ENCODE data around the gene NOS3.
"Not testable (repeated sequence)": the region's sequence is repeated elsewhere in the genome, so short reads cannot be mapped to it uniquely, and the experiment has no call there.

Gene NOS3

DNA sequence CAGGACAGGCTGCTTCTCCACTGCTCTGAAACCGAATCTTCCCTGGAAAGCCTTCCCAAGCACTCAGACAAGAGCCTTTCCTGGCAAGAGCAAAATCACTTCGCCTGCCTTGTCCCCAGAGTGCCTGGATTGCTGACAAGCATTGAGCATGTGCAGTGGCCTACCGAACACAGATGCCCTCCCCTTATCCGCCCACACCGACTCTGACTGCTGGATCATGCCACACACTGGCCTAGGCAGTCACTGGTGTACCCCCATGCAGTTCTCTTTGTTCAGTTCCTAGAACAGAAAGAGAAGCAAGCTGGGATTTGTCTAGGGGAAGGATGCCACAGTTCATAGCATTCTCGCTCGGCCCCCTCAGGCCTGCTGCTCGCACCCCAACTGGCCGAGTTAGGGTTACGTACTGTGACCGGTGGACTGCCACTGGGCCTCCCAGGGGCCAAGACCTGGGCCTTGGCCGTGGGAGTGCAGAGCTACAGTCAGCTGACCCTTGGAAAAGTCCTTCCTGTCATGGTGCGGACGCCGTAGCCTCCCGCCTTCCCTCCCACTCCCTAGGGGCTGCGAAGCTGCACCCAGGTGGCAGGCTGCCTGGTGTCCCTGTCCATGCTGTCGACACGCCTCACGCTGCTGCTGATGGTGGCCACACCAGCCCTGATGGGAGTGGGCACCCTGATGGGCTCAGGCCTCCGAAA, 44.4 kb downstream of the NOS3 start:
- TF ChIP-seq, protein P1, sequence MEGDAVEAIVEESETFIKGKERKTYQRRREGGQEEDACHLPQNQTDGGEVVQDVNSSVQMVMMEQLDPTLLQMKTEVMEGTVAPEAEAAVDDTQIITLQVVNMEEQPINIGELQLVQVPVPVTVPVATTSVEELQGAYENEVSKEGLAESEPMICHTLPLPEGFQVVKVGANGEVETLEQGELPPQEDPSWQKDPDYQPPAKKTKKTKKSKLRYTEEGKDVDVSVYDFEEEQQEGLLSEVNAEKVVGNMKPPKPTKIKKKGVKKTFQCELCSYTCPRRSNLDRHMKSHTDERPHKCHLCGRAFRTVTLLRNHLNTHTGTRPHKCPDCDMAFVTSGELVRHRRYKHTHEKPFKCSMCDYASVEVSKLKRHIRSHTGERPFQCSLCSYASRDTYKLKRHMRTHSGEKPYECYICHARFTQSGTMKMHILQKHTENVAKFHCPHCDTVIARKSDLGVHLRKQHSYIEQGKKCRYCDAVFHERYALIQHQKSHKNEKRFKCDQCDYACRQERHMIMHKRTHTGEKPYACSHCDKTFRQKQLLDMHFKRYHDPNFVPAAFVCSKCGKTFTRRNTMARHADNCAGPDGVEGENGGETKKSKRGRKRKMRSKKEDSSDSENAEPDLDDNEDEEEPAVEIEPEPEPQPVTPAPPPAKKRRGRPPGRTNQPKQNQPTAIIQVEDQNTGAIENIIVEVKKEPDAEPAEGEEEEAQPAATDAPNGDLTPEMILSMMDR (IDR thresholded peaks at IDR 0.05; ENCODE audit: insufficient read depth, low read length, poor library complexity, severe bottlenecking), result no peak
- Histone ChIP-seq H3K36me3 (ENCODE audit: control insufficient read depth, insufficient read depth, low read length) (peaks cover 18% of the 10 kb centered on the region), H3K27me3 (replicated peaks; ENCODE audit: control insufficient read depth, insufficient read depth, low read length) (no peaks in the 10 kb centered on the region), H3K4me3 (replicated peaks; ENCODE audit: low read depth, low read length) (no peak overlapping the region)
- DNase-seq (ENCODE audit: extremely low read depth, insufficient read length), result no peak

- H3K36me3 ChIP-seq (ENCODE audit: control insufficient read depth, insufficient read depth, low read length), result peaks cover 18% of the 10 kb centered on the region
- DNase-seq (ENCODE audit: extremely low read depth, insufficient read length), result no peak
Measured at GRCh38 chr7:151035902-151036301, 45.1 kb downstream of the NOS3 start.

GRCh38 chr7:151038951-151039849, 48.4 kb downstream of the NOS3 start:
- Histone ChIP-seq H3K27me3 (replicated peaks; ENCODE audit: control insufficient read depth, insufficient read depth, low read length) (no peaks in the 10 kb centered on the region), H3K4me3 (replicated peaks; ENCODE audit: low read depth, low read length) (no peak overlapping the region), H3K36me3 (ENCODE audit: control insufficient read depth, insufficient read depth, low read length) (peaks cover 17% of the 10 kb centered on the region)
- DNase-seq (ENCODE audit: extremely low read depth, insufficient read length), result no peak
- TF ChIP-seq, protein P1 (IDR thresholded peaks at IDR 0.05; ENCODE audit: insufficient read depth, low read length, poor library complexity, severe bottlenecking), result no peak

More at GRCh38 chr7:151035902-151036301, 45.1 kb downstream of the NOS3 start:
- H3K27me3 ChIP-seq (replicated peaks; ENCODE audit: control insufficient read depth, insufficient read depth, low read length), result no peaks in the 10 kb centered on the region
- TF ChIP-seq, protein P1 (IDR thresholded peaks at IDR 0.05; ENCODE audit: insufficient read depth, low read length, poor library complexity, severe bottlenecking), result no peak
- no peak overlapping the region for H3K4me3 ChIP-seq (replicated peaks; ENCODE audit: low read depth, low read length)

DNA sequence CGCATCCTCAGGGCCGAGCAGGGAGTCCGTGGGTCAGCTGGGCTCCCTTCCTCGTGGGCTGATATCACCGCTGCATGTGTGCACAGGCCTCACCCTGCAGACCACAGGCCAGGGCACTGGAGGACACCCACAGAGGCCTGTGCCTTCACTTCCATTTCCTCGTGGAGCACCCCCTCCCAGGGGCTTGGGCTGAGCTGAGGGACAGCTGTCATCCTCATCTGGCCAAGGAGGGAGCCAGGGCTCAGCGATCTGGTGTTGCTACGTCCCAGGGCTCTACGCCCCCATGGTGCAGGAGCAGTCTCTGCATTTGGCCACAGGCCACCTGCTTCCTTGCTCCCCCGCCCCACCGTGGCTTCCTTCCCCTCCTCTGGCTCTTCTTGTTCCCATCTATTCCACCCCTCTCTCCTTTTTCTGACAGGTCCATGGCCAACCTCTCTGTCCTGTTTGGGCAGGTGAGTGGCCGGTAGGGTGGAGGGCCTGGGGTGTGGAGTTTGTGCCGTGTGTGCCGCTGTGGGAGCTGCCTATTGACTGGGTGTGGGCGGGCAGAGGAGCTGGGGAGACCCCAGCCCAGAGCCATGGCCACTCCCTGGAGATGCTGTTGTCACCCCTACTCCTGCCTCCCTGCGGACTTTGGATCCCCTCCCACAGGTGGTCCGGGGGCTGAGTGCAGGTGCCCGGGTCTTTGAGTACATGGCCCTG, 49.2 kb downstream of the NOS3 start:
- no peak overlapping the region for H3K4me3 ChIP-seq (replicated peaks; ENCODE audit: low read depth, low read length)
- H3K36me3 ChIP-seq (ENCODE audit: control insufficient read depth, insufficient read depth, low read length), result peaks cover 13% of the 10 kb centered on the region
- H3K27me3 ChIP-seq (replicated peaks; ENCODE audit: control insufficient read depth, insufficient read depth, low read length), result no peaks in the 10 kb centered on the region
- TF ChIP-seq, protein P1 (IDR thresholded peaks at IDR 0.05; ENCODE audit: insufficient read depth, low read length, poor library complexity, severe bottlenecking), result no peak
- DNase-seq (ENCODE audit: extremely low read depth, insufficient read length), result no peak

- Histone ChIP-seq H3K27me3 (replicated peaks; ENCODE audit: control insufficient read depth, insufficient read depth, low read length) (no peaks in the 10 kb centered on the region), H3K4me3 (replicated peaks; ENCODE audit: low read depth, low read length) (no peak overlapping the region), H3K36me3 (ENCODE audit: control insufficient read depth, insufficient read depth, low read length) (peaks cover 7% of the 10 kb centered on the region)
- TF ChIP-seq, protein P1 (IDR thresholded peaks at IDR 0.05; ENCODE audit: insufficient read depth, low read length, poor library complexity, severe bottlenecking), result no peak
- no peak for DNase-seq (ENCODE audit: extremely low read depth, insufficient read length)
Measured at GRCh38 chr7:151040616-151041375, 50.0 kb downstream of the NOS3 start.

DNA sequence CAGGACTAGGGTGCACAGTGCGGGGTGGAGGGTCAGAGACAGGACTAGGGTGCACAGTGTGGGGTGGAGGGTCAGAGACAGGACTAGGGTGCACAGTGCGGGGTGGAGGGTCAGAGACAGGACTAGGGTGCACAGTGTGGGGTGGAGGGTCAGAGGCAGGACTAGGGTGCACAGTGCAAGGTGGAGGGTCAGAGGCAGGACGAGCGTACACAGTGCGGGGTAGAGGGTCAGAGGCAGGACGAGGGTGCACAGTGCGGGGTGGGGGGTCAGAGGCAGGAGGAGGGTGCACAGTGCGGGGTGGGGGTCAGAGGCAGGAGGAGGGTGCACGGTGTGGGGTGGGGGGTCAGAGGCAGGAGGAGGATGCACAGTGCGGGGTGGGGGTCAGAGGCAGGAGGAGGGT, 52.6 kb downstream of the NOS3 start:
- not testable (repeated sequence) for H3K36me3 ChIP-seq (ENCODE audit: control insufficient read depth, insufficient read depth, low read length); H3K27me3 ChIP-seq (replicated peaks; ENCODE audit: control insufficient read depth, insufficient read depth, low read length); DNase-seq (ENCODE audit: extremely low read depth, insufficient read length)

More for the DNA sequence above, 52.6 kb downstream of the NOS3 start:
- H3K4me3 ChIP-seq (replicated peaks; ENCODE audit: low read depth, low read length), result not testable (repeated sequence)

All from GM06990 (cell line).